Cardiac septum (tissue), 1 donor: ENCODE data around the gene CDH23. TPM values are rescaled to one million over a fixed set of nuclear protein-coding genes. Genes with fewer than 3 reads are reported as not detected.

ENCODE experiments used
- DNase-seq: peaks from one replicate; pipeline ENCODE4 v3.0.0-alpha.2; 2020; ENCODE audit warnings: low spot score
- intact Hi-C: fragments of 100-400 bp; cut with DNase I; formaldehyde crosslinking; loops from one replicate; pipeline ENCODE4 v1.14.0; 2022
- total RNA-seq: library from RNA; stranded (reverse); fragmentation: NEBNext Ultra II Directional; extraction: Animal tissue kit (Norgen Biotek cat#: 25700); gene quantifications from one replicate; pipeline ENCODE4 v1.2.1, GENCODE V29; 2021
- donor health status: DM: no; HTN: no; CAD: no.

The CDH23 gene
- total RNA-seq, 1 donor from 2014 or later = 9.3 TPM

- intact Hi-C loops = no loop called here
- DNase-seq = no peak
These were observed 268.7 kb downstream of the CDH23 start for GRCh38 chr10:71665456-71665855.

- DNase-seq = no peak
- intact Hi-C loops = no loop called here
These were observed 270.1 kb downstream of the CDH23 start for GRCh38 chr10:71666639-71667386.

GRCh38 chr10:71667387-71667752, 270.6 kb downstream of the CDH23 start:
- no peak for DNase-seq
- intact Hi-C loops = no loop called here

- intact Hi-C loops = no loop called here
- DNase-seq = no peak
These were observed 275.6 kb downstream of the CDH23 start for GRCh38 chr10:71671994-71672946.

GRCh38 chr10:71675295-71675970, 278.7 kb downstream of the CDH23 start:
- intact Hi-C loops = no loop called here
- DNase-seq = no peak

- no peak for DNase-seq
- intact Hi-C loops = no loop called here
These were observed 280.5 kb downstream of the CDH23 start for GRCh38 chr10:71677261-71677660.

GRCh38 chr10:71678057-71678805, 281.5 kb downstream of the CDH23 start:
- intact Hi-C loops = no loop called here
- no peak for DNase-seq

- intact Hi-C loops = no loop called here
- DNase-seq = no peak
These were observed 282.7 kb downstream of the CDH23 start for GRCh38 chr10:71679425-71679824.

- no peak for DNase-seq
- intact Hi-C loops = no loop called here
These were observed 285.3 kb downstream of the CDH23 start for GRCh38 chr10:71681977-71682376.

GRCh38 chr10:71683301-71683700, 286.6 kb downstream of the CDH23 start:
- DNase-seq = no peak

GRCh38 chr10:71684356-71685173, 287.8 kb downstream of the CDH23 start:
- intact Hi-C loops = no loop called here
- DNase-seq = no peak

More at GRCh38 chr10:71683301-71683700, 286.6 kb downstream of the CDH23 start:
- intact Hi-C loops = no loop called here

GRCh38 chr10:71685554-71686232, 289.0 kb downstream of the CDH23 start:
- intact Hi-C loops = no loop called here
- no peak for DNase-seq

- DNase-seq = no peak
- intact Hi-C loops = no loop called here
These were observed 290.4 kb downstream of the CDH23 start for GRCh38 chr10:71687077-71687476.

- DNase-seq = no peak
- intact Hi-C loops = no loop called here
These were observed 290.8 kb downstream of the CDH23 start for GRCh38 chr10:71687480-71687879.

- intact Hi-C loops = no loop called here
- DNase-seq = no peak
These were observed 291.5 kb downstream of the CDH23 start for GRCh38 chr10:71688256-71688655.

- DNase-seq = no peak
- intact Hi-C loops = loop anchor here (5.0 kb wide), 1 partner anchor 78 kb away; no protein-coding TSS in a partner anchor
These were observed 293.5 kb downstream of the CDH23 start for GRCh38 chr10:71690094-71690720.

GRCh38 chr10:71691405-71691804, 294.7 kb downstream of the CDH23 start:
- intact Hi-C loops = loop anchor here (5.0 kb wide), 1 partner anchor 79 kb away; no protein-coding TSS in a partner anchor

More at GRCh38 chr10:71691405-71691804, 294.7 kb downstream of the CDH23 start:
- no peak for DNase-seq
